K562 (cell line): Measurements from ENCODE around the gene NFKBIB.

ENCODE experiments used
- ARID2 ChIP-seq: fragments of 450-650 bp; IDR thresholded peaks from 2 replicates; pipeline ENCODE4 v1.6.1; 2017; ENCODE audit warnings: antibody characterized with exemption, mild to moderate bottlenecking
- CHD1 ChIP-seq: fragments of 200-600 bp; sonication (generic); IDR thresholded peaks from one replicate; pipeline ENCODE4 v1.6.1; 2012; ENCODE audit warnings: mild to moderate bottlenecking, moderate library complexity, low read length, inconsistent platforms
- JUND ChIP-seq, 2 experiments: IDR thresholded peaks; 2 replicates in 1 of 2; 3 replicates in 1 of 2; pipeline ENCODE4 v1.6.1; 2011; ENCODE audit warnings: borderline replicate concordance in 2 of 2, low read depth in 2 of 2, low read length in 2 of 2, improper control_type of control experiment in 1 of 2, missing biosample characterization in 1 of 2, missing genetic modification characterization in 1 of 2, missing genetic modification reagents in 1 of 2
- KDM5B ChIP-seq: fragments of 200-600 bp; sonication (generic); IDR thresholded peaks from 2 replicates; pipeline ENCODE4 v1.6.1; 2012; ENCODE audit warnings: low read depth, mild to moderate bottlenecking, moderate library complexity, low read length, control low read depth, inconsistent platforms; ENCODE audit not compliant: insufficient replicate concordance
- POLR2A ChIP-seq: fragments of 450-650 bp; conservative IDR thresholded peaks from 2 replicates; pipeline ENCODE4 v1.6.1; 2016
- ZNF41 ChIP-seq: fragments of 250-450 bp; sonication (Bioruptor Pico); conservative IDR thresholded peaks from 2 replicates; pipeline ENCODE4 v1.4.0; 2020; ENCODE audit warnings: mild to moderate bottlenecking

- TF ChIP-seq KDM5B, result no peak
- no peak for TF ChIP-seq CHD1
- no peak for TF ChIP-seq ARID2
- TF ChIP-seq POLR2A, result no peak
- no peak for TF ChIP-seq ZNF41
- TF ChIP-seq JUND (IDR thresholded peaks at IDR 0.05; ENCODE audit: borderline replicate concordance, low read depth, low read length), result no peak
- TF ChIP-seq JUND (tag; IDR thresholded peaks at IDR 0.05; ENCODE audit: borderline replicate concordance, low read depth, low read length), result no peak
Measured at GRCh38 chr19:38917516-38917915, 17.7 kb downstream of the NFKBIB start.
